GM12878 (cell line): ENCODE measurements around the gene MYH10. TPM values are rescaled to one million over a fixed set of nuclear protein-coding genes. Genes with fewer than 3 reads are reported as not detected.

Experiments used
- ATAC-seq: fragments of 200-7000 bp; cut with Tn5 transposase; 3 replicates; pipeline ENCODE4 v1.9.1; 2020; ENCODE audit warnings: mild to moderate bottlenecking, moderate library complexity
- BruUV-seq: library from RNA; stranded (reverse); fragments of 400-500 nt; replicated peaks from 2 replicates; lab custom pipeline; 2021; lab: Mats Ljungman, UMichigan
- CTCF ChIA-PET: fragments of 300-600 bp; sonication (Branson Sonifier 250); formaldehyde crosslinking; extraction: SDS; loops from one replicate; lab custom pipeline; 2021; ENCODE audit warnings: inconsistent platforms; lab: Yijun Ruan, JAX
- POLR2A ChIA-PET: fragments of 350-600 bp; formaldehyde crosslinking; extraction: SDS; loops from one replicate; lab custom pipeline; 2021; ENCODE audit warnings: inconsistent platforms; lab: Charles Lee
- RAD21 ChIA-PET: fragments of 300-600 bp; sonication (Branson Sonifier 250); formaldehyde crosslinking; loops from one replicate; lab custom pipeline; 2023; ENCODE audit warnings: antibody characterized with exemption; ENCODE audit not compliant: unreplicated experiment; lab: Charles Lee
- SMC1A ChIA-PET: fragments of 300-600 bp; sonication (Branson Sonifier 250); formaldehyde crosslinking; loops from one replicate; lab custom pipeline; 2023; ENCODE audit not compliant: unreplicated experiment, uncharacterized antibody; lab: Charles Lee
- DNase-seq: peaks from one replicate; pipeline ENCODE4 v3.0.0-alpha.2; 2011; ENCODE audit warnings: low read depth, low spot score
- FAIRE-seq: peaks from 3 replicates; lab custom pipeline; 2011; peaks lifted over from hg19 to GRCh38; lab: Jason Lieb, UNC
- H2AFZ ChIP-seq: 2 replicates; pipeline ENCODE4 v1.6.0; 2011; ENCODE audit warnings: low read depth, low read length, control low read depth; ENCODE audit not compliant: control insufficient read depth
- H3K27ac ChIP-seq: 2 replicates; pipeline ENCODE4 v1.5.1; 2011; ENCODE audit warnings: control low read depth; ENCODE audit not compliant: control insufficient read depth, insufficient read depth
- H3K27me3 ChIP-seq, 2 experiments: replicated peaks in 1 of 2; 2 replicates each; pipeline versions ENCODE4 v1.6.0 to v1.6.1; 2011; ENCODE audit warnings: low read length in 1 of 2; ENCODE audit not compliant: control insufficient read depth in 2 of 2, insufficient read depth in 2 of 2
- H3K36me3 ChIP-seq, 2 experiments: 2 replicates each; pipeline ENCODE4 v1.5.1; 2011; ENCODE audit warnings: low read length in 1 of 2; ENCODE audit not compliant: control insufficient read depth in 2 of 2, insufficient read depth in 2 of 2
- H3K4me1 ChIP-seq: 2 replicates; pipeline ENCODE4 v1.6.1; 2011; ENCODE audit warnings: mild to moderate bottlenecking, low read length, moderate library complexity, mixed read lengths; ENCODE audit not compliant: control insufficient read depth, insufficient read depth
- H3K4me2 ChIP-seq: 2 replicates; pipeline ENCODE4 v1.6.0; 2011; ENCODE audit warnings: control low read depth; ENCODE audit not compliant: control insufficient read depth, insufficient read depth
- H3K4me3 ChIP-seq: fragments of 200-600 bp; sonication (generic); 2 replicates; pipeline ENCODE4 v1.5.1; 2016
- H3K79me2 ChIP-seq: 2 replicates; pipeline ENCODE4 v1.6.0; 2011; ENCODE audit warnings: low read length; ENCODE audit not compliant: control insufficient read depth, insufficient read depth
- H3K9ac ChIP-seq: 2 replicates; pipeline ENCODE4 v1.8.0; 2011; ENCODE audit warnings: low read length, control low read depth, mixed read lengths; ENCODE audit not compliant: control insufficient read depth, insufficient read depth
- H3K9me3 ChIP-seq: replicated peaks from 3 replicates; pipeline ENCODE4 v1.5.1; 2011; ENCODE audit warnings: mild to moderate bottlenecking, low read length; ENCODE audit not compliant: control insufficient read depth, insufficient read depth
- H4K20me1 ChIP-seq: 2 replicates; pipeline ENCODE4 v1.6.0; 2011; ENCODE audit not compliant: control insufficient read depth, insufficient read depth
- ATF7 ChIP-seq: fragments of 450-650 bp; IDR thresholded peaks from 2 replicates; pipeline ENCODE4 v1.6.1; 2016; ENCODE audit warnings: low read depth, mild to moderate bottlenecking
- EP300 ChIP-seq, 2 experiments: fragments of 150-350 bp in 1 of 2; IDR thresholded peaks; 2 replicates each; pipeline ENCODE4 v1.6.1; 2011 to 2012; ENCODE audit warnings: low read depth in 2 of 2, low read length in 2 of 2, borderline replicate concordance in 1 of 2, improper control_type of control experiment in 1 of 2, inconsistent platforms in 1 of 2; ENCODE audit not compliant: control insufficient read depth in 1 of 2
- EZH2 ChIP-seq: IDR thresholded peaks from 2 replicates; pipeline ENCODE4 v1.6.1; 2012; ENCODE audit warnings: low read depth, mild to moderate bottlenecking, control low read depth, inconsistent platforms, low read length, borderline replicate concordance; ENCODE audit not compliant: control insufficient read depth
- IRF3 ChIP-seq: fragments of 450-650 bp; IDR thresholded peaks from 2 replicates; pipeline ENCODE4 v1.6.1; 2014; ENCODE audit warnings: mild to moderate bottlenecking
- MEF2B ChIP-seq: fragments of 450-650 bp; IDR thresholded peaks from 2 replicates; pipeline ENCODE4 v1.6.1; 2018; ENCODE audit warnings: mild to moderate bottlenecking, moderate library complexity; ENCODE audit not compliant: partially characterized antibody, poor library complexity, severe bottlenecking
- NR2C1 ChIP-seq: fragments of 450-650 bp; IDR thresholded peaks from 2 replicates; pipeline ENCODE4 v1.6.1; 2017; ENCODE audit warnings: antibody characterized with exemption, mild to moderate bottlenecking, moderate library complexity
- NR2C2 ChIP-seq: IDR thresholded peaks from 2 replicates; pipeline ENCODE4 v1.6.1; 2011; ENCODE audit warnings: borderline replicate concordance, low read depth; ENCODE audit not compliant: control insufficient read depth, insufficient read length
- POLR2A ChIP-seq: IDR thresholded peaks from 2 replicates; pipeline ENCODE4 v1.6.1; 2011; ENCODE audit warnings: low read depth, mild to moderate bottlenecking, low read length
- RCOR1 ChIP-seq: conservative IDR thresholded peaks from 2 replicates; pipeline ENCODE4 v1.6.1; 2012; ENCODE audit warnings: low read depth, low read length, improper control_type of control experiment
- RELA ChIP-seq: fragments of 450-650 bp; IDR thresholded peaks from 2 replicates; pipeline ENCODE4 v1.8.0; 2014; ENCODE audit warnings: borderline replicate concordance; ENCODE audit not compliant: partially characterized antibody
- RUNX3 ChIP-seq: IDR thresholded peaks from 2 replicates; pipeline ENCODE4 v1.6.1; 2012; ENCODE audit warnings: low read length, inconsistent platforms
- SREBF2 ChIP-seq: IDR thresholded peaks from 2 replicates; pipeline ENCODE4 v1.6.1; 2012; ENCODE audit warnings: mild to moderate bottlenecking, low read length
- TAF1 ChIP-seq: IDR thresholded peaks from 2 replicates; pipeline ENCODE4 v1.6.1; 2011; ENCODE audit warnings: mild to moderate bottlenecking, low read depth, low read length, borderline replicate concordance
- WRNIP1 ChIP-seq: IDR thresholded peaks from 2 replicates; pipeline ENCODE4 v1.6.1; 2011; ENCODE audit warnings: low read depth, low read length, improper control_type of control experiment, borderline replicate concordance
- WGBS: methylation state at CpG from one replicate; pipeline ENCODE4 v1.1.6; 2016; ENCODE audit warnings: low lambda C conversion rate; ENCODE audit not compliant: insufficient replicate concordance, insufficient coverage; ENCODE audit errors: missing lambda C conversion rate; 5-methylcytosine and 5-hydroxymethylcytosine counted together
- in situ Hi-C: fragments of 300-500 bp; cut with MboI; formaldehyde crosslinking; loops from 9 replicates; pipeline ENCODE4 v1.14.3; 2018; ENCODE audit warnings: mixed read lengths
- intact Hi-C: fragments of 100-400 bp; cut with micrococcal nuclease; formaldehyde crosslinking; loops from one replicate; pipeline ENCODE4 v1.14.2; 2022; ENCODE audit not compliant: unreplicated experiment
- polyA plus RNA-seq, 11 experiments: library from polyadenylated mRNA; depleted of rRNA in 4 of 11; unstranded in 6 of 11; stranded (reverse) in 5 of 11; fragments of >200 nt; fragmentation: Nextera tagmentation in 4 of 11; fragmentation: Illumina TruSeq in 1 of 11; extraction: Ambion mirVana in 4 of 11; extraction: Trizol in 1 of 11; gene quantifications; 1 replicate in 1 of 11; 2 replicates in 10 of 11; pipeline versions ENCODE4 v1.2.1 to v1.2.3, GENCODE V29; 2011 to 2016; ENCODE audit warnings: inconsistent platforms in 2 of 11, missing spikeins in 2 of 11, low read depth in 1 of 11
- total RNA-seq, 4 experiments: library from RNA; depleted of rRNA in 3 of 4; stranded (reverse); fragments of >200 nt in 3 of 4; fragmentation: Illumina TruSeq in 1 of 4; extraction: Trizol in 1 of 4; gene quantifications; 2 replicates each; pipeline versions ENCODE4 v1.2.1 to v1.2.3, GENCODE V29; 2013 to 2021
- TF ChIP-seq, protein P1 (sequence below): IDR thresholded peaks from 2 replicates; pipeline ENCODE4 v1.6.1; 2012; ENCODE audit warnings: low read depth, low read length, improper control_type of control experiment

Gene MYH10
- total and polyA plus RNA-seq, 10 of the 15 experiments (the other 5 are each of a cell fraction or from before 2014, with no cell fraction given) = 0.33 to 7.1 (median 1.0) TPM

DNA sequence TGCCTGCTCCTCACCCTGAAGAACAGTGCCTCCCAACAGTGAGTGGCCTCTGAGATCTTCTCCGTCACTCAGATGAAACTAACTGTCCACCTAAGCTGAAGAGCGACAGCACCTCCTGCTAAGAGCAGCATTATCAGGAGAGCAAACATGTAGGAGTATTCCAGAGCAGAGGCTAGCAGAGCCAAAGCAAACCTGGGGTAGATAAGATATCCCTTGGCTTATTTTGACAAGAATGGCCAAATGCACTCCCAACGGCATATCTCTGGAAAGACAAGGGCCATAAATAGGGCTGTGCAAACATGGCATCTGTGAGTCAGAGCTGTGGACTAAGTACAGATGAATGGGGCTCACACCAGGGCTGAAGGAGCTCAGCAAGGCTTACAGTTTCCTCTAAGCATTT lies 98.5 kb downstream of the MYH10 start (continued):
- TF ChIP-seq TAF1 = no peak

GRCh38 chr17:8522577-8522976 lies 107.9 kb downstream of the MYH10 start:
- Histone ChIP-seq H3K27ac (no peak overlapping the region), H3K4me3 (no peak overlapping the region), H3K27me3 (no peaks in the 10 kb centered on the region; a peak in 1 of 4 replicates), H3K36me3 (no peaks in the 10 kb centered on the region), H4K20me1 (no peaks in the 10 kb centered on the region), H3K4me1 (no peaks in the 10 kb centered on the region), H2AFZ (no peak overlapping the region)
- POLR2A ChIA-PET = no interaction called here
- RAD21 ChIA-PET = no interaction called here
- CTCF ChIA-PET = interaction anchor here (1.2 kb wide), 1 partner anchor 9 kb away, joined by 3 read pairs; no protein-coding TSS in a partner anchor
- DNase-seq (no peak), ATAC-seq (no peak)
- WGBS = 5% methylated on average over 5 of the region's 5 CpGs
- intact Hi-C loops = no loop called here
- no TSS peak for BruUV-seq
- no peak for TF ChIP-seq EP300 (IDR thresholded peaks at IDR 0.05; ENCODE audit: borderline replicate concordance in 1 of 2, control insufficient read depth in 1 of 2, low read depth in 2 of 2, low read length in 2 of 2)
- no peak for TF ChIP-seq WRNIP1
- no peak for TF ChIP-seq ATF7
- TF ChIP-seq POLR2A = no peak
- no peak for TF ChIP-seq MEF2B
- TF ChIP-seq NR2C2 = no peak
- no peak for TF ChIP-seq IRF3
- no peak for TF ChIP-seq NR2C1
- no peak for TF ChIP-seq RELA
- no peak for TF ChIP-seq SREBF2
- TF ChIP-seq EZH2 = no peak
- no peak for TF ChIP-seq RUNX3
- TF ChIP-seq, protein P1, sequence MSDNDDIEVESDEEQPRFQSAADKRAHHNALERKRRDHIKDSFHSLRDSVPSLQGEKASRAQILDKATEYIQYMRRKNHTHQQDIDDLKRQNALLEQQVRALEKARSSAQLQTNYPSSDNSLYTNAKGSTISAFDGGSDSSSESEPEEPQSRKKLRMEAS = no peak
- no peak for TF ChIP-seq RCOR1
- TF ChIP-seq, all 136 proteins: peak for 0
- Histone ChIP-seq H3K9ac (no peak overlapping the region), H3K79me2 (no peaks in the 10 kb centered on the region), H3K9me3 (no peaks in the 10 kb centered on the region), H3K4me2 (no peak overlapping the region)
- FAIRE-seq = no peak
- SMC1A ChIA-PET = no interaction called here
- in situ Hi-C loops = no loop called here
